ENCODE results near the gene TASOR2. TPM values are rescaled to one million over a fixed set of nuclear protein-coding genes. Genes with fewer than 3 reads are reported as not detected.
A peak's percentile ranks its signal among the peaks of the same experiment; 100 is the strongest.

The TASOR2 gene
- total RNA-seq, 1 experiment from 2014 or later = 67.3 TPM

DNA sequence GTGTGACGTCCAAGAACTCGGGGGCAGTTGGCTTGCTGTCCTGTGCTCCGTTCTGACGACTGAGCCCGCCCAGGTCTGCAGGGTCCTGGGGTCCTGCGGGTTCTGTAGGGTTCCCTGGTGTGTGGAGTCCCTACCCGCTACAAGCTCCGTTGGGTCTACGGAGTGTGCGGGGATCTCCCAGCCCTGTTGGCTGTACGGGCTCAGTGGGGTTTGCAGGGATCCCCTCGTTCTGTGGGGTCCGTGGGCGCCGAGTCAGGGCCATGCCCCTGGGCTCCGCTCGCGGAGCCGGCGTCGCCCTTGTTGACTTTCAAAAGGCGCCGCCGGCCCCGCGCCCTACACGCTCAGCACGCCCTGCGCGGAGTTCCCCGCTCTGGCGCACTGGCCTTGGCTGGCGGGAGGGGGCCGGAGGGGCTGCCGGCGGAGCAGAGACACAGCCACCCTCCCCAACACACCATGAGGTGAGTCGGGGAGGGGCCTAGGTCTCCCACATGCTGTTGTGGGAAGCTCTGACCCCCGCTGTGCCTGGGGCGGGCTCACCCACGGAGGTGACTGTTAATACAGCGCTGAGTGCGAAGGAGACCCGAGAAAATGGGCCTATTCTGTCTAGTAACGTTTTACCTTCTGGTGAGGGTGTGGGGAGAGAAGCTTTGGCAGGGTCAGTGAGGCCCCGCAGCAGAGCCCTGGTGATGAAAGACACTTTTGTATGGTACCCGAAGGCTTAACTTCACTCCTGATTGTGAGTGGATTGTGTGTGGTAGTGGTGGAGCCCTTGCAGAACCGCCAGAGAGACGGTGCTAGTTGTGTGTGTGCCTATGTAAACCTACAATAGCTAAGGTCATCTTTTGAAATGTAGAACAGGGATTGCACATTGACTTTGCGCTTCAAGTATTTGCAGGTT, 8.1 kb downstream of the TASOR2 start (continued):
- TF ChIP-seq STAT6 (CRISPR knock-in tag; conservative IDR thresholded peaks at IDR 0.05; ENCODE audit: low read depth) (no peak), SOX15 (CRISPR knock-in tag; IDR thresholded peaks at IDR 0.05) (no peak), E2F1 (CRISPR knock-in tag; IDR thresholded peaks at IDR 0.05) (no peak), ZNF423 (CRISPR knock-in tag; IDR thresholded peaks at IDR 0.05) (peak; percentile 62), NFATC4 (CRISPR knock-in tag; IDR thresholded peaks at IDR 0.05) (no peak), JAZF1 (CRISPR knock-in tag; IDR thresholded peaks at IDR 0.05) (no peak), MXD4 (CRISPR knock-in tag; IDR thresholded peaks at IDR 0.05; ENCODE audit: borderline replicate concordance) (no peak), TEAD1 (CRISPR knock-in tag; IDR thresholded peaks at IDR 0.05) (no peak), GTF2I (CRISPR knock-in tag; conservative IDR thresholded peaks at IDR 0.05) (no peak), GABPB1 (CRISPR knock-in tag; IDR thresholded peaks at IDR 0.05) (peak; percentile 82), ZNF532 (CRISPR knock-in tag; IDR thresholded peaks at IDR 0.05; ENCODE audit: borderline replicate concordance) (no peak), OVOL2 (CRISPR knock-in tag; IDR thresholded peaks at IDR 0.05; ENCODE audit: borderline replicate concordance) (no peak), GRHL2 (CRISPR knock-in tag; IDR thresholded peaks at IDR 0.05; ENCODE audit: insufficient replicate concordance, severe bottlenecking) (no peak), ZNF263 (CRISPR knock-in tag; IDR thresholded peaks at IDR 0.05; ENCODE audit: low read depth) (no peak), PRDM15 (CRISPR knock-in tag; IDR thresholded peaks at IDR 0.05) (no peak), ZNF232 (CRISPR knock-in tag; IDR thresholded peaks at IDR 0.05) (no peak), HMGXB4 (CRISPR knock-in tag; IDR thresholded peaks at IDR 0.05) (peak; percentile 31; the same call in 1 of the 2 replicates), TCF7 (CRISPR knock-in tag; IDR thresholded peaks at IDR 0.05; ENCODE audit: low read depth) (no peak), KAT7 (CRISPR knock-in tag; IDR thresholded peaks at IDR 0.05; ENCODE audit: borderline replicate concordance) (no peak), CREM (CRISPR knock-in tag; IDR thresholded peaks at IDR 0.05) (no peak)
- TF ChIP-seq, protein P1, sequence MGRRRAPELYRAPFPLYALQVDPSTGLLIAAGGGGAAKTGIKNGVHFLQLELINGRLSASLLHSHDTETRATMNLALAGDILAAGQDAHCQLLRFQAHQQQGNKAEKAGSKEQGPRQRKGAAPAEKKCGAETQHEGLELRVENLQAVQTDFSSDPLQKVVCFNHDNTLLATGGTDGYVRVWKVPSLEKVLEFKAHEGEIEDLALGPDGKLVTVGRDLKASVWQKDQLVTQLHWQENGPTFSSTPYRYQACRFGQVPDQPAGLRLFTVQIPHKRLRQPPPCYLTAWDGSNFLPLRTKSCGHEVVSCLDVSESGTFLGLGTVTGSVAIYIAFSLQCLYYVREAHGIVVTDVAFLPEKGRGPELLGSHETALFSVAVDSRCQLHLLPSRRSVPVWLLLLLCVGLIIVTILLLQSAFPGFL (CRISPR knock-in tag; IDR thresholded peaks at IDR 0.05; ENCODE audit: borderline replicate concordance) = no peak
- TF ChIP-seq, protein P2, sequence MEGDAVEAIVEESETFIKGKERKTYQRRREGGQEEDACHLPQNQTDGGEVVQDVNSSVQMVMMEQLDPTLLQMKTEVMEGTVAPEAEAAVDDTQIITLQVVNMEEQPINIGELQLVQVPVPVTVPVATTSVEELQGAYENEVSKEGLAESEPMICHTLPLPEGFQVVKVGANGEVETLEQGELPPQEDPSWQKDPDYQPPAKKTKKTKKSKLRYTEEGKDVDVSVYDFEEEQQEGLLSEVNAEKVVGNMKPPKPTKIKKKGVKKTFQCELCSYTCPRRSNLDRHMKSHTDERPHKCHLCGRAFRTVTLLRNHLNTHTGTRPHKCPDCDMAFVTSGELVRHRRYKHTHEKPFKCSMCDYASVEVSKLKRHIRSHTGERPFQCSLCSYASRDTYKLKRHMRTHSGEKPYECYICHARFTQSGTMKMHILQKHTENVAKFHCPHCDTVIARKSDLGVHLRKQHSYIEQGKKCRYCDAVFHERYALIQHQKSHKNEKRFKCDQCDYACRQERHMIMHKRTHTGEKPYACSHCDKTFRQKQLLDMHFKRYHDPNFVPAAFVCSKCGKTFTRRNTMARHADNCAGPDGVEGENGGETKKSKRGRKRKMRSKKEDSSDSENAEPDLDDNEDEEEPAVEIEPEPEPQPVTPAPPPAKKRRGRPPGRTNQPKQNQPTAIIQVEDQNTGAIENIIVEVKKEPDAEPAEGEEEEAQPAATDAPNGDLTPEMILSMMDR (IDR thresholded peaks at IDR 0.05) = no peak

All from WTC11 (cell line).